GM18505 (cell line): ENCODE measurements around the gene TUBE1.
"Not testable (repeated sequence)": the region's sequence is repeated elsewhere in the genome, so short reads cannot be mapped to it uniquely, and the experiment has no call there.

Source experiments
- ATAC-seq: cut with Tn5 transposase; IDR thresholded peaks from one replicate; pipeline ENCODE4 v1.9.1; 2021; ENCODE audit not compliant: unreplicated experiment
- POLR2A ChIP-seq: IDR thresholded peaks from 4 replicates; pipeline ENCODE4 v1.6.1; 2011; ENCODE audit warnings: borderline replicate concordance; ENCODE audit not compliant: insufficient read depth, insufficient read length; ENCODE audit errors: extremely low read depth

Gene TUBE1

DNA sequence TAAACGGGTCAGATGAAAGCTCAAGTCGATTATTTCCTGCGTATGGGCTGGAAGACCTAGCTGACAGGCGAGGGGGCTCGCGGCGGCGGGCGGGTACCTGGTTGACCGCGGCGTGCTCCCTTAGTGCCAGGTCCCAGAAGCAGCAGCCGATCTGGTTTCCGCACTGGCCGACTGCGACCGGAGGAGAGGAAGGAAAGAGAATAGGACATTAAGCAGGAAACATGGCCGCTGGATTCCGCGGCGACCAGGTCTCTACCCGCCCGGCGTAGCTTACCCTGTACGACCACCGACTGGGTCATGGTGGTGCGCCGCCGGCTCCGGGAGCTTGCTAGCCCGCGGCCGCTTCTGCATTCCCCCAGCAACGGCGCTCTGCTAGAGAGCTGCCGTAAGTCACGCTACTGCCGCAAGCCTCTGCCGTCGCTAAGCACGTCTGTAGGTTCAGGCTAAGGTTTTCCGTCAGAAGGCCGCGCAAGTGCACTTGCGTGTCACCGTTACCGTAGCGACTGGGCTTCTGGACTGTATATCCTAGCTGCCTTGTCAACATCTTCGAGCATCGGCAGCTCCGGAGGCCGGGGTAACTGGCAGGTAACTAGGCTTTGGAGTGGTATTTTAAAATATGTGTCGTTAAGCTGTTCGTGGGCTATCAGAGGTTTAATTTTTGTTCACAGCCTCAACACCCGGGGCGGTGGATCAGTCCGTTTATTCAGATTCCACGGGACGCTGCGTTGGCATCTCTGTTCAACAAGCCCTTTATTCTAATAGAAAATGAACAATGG lies at the start of gene TUBE1, which contains the start of gene FAM229B:
Gene TUBE1 (minus strand): TSS at position 347 of the 776 bp plus-strand sequence. CDS start 48 bp downstream, at position 299.
Gene FAM229B (plus strand): TSS at position 456 of the 776 bp plus-strand sequence. CDS start 11,693 bp downstream, outside the sequence.
- peak; percentile 88 for TF ChIP-seq POLR2A
- ATAC-seq: peak; percentile 98

- ATAC-seq: no peak
- TF ChIP-seq POLR2A: no peak
Observed at GRCh38 chr6:112130878-112131277, 43.6 kb upstream of the TUBE1 start.

DNA sequence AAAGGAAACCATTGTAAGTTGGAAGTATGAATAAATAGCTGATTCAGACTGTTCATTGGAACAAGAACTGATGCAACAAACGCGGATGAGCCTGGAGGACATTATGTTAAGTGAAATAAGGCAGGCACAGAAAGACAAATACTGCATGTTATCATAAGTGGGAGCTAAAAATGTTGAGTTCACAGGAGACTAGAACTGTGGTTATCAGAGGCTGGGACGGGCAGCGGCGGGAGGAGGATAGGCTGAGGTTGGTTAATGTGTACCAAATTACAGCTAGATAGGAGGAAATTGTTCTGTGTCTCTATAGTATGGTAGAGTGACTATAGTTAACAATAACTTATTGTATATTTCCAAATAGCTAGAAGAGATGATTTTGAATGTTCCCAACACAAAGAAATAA lies 40.9 kb upstream of the TUBE1 start:
- TF ChIP-seq POLR2A: no peak
- ATAC-seq: no peak

DNA sequence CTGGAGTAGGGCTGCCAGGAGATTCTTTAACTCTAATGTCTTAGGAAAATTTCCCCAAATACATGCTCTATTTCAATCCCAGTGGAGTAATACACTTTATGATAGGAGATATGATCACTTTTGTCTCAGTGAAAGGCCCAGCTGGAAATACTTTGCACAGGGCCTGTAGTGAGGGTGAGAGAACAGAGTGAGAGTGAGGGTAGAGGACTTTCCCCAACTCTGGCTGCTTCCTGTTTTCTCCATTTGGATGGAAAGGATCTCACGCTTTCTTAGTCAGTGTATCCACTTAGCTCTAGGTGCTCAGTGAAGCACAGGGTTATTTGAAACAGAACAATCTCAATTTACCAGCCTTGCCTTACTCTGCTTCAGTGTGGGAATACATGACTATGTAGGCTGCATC lies 36.7 kb upstream of the TUBE1 start:
- no peak for TF ChIP-seq POLR2A
- no peak for ATAC-seq

DNA sequence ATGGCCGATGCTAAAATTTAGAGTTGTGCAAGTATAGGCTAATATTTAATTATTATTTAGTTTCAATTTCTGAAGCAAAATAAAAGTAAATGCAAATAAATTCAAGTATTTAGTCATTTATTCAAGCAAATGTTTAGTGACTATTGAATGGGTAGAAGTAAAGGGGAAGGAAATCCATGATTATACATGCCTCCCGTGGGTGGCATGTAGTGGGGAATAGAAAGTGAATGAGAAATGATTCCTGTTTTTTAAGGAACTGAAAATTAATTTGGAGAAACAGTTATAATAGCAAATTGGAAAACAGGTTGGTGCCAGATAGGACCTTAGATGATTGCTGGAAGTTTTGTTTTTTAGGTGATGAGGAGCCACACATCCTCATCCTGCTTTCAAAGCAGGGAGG lies 35.5 kb upstream of the TUBE1 start:
- no peak for ATAC-seq
- no peak for TF ChIP-seq POLR2A

- TF ChIP-seq POLR2A: no peak
- no peak for ATAC-seq
Observed at GRCh38 chr6:112118034-112118433, 30.8 kb upstream of the TUBE1 start.

- no peak for TF ChIP-seq POLR2A
- no peak for ATAC-seq
Observed at GRCh38 chr6:112117554-112117953, 30.3 kb upstream of the TUBE1 start.

- ATAC-seq: no peak
- no peak for TF ChIP-seq POLR2A
Observed at GRCh38 chr6:112116221-112116620, 28.9 kb upstream of the TUBE1 start.

- no peak for TF ChIP-seq POLR2A
- no peak for ATAC-seq
Observed at GRCh38 chr6:112114577-112115223, 27.4 kb upstream of the TUBE1 start.

- no peak for ATAC-seq
Observed at GRCh38 chr6:112113918-112114317, 26.6 kb upstream of the TUBE1 start.

GRCh38 chr6:112113431-112113830 lies 26.1 kb upstream of the TUBE1 start:
- no peak for TF ChIP-seq POLR2A
- no peak for ATAC-seq

More at GRCh38 chr6:112113918-112114317, 26.6 kb upstream of the TUBE1 start:
- TF ChIP-seq POLR2A: no peak

DNA sequence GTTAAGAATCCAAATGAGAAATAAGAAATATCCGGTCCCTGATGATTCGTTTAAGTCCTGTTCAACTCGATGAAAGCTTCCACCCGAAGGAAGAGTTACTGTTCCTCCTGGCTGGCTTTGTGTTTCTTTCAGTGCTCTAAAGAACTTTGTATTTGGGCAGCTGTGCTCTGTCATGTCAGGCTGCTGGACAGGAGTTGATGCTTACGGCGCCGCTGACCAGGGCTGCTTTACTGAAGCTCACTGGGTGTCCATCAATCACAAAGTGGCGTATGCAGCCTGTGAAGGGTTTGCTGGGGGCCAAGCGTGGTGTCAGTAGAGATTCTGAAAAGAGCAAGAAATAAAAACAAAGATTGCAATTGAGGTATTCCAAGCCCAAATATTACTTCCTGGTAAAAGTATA lies 22.0 kb upstream of the TUBE1 start:
- no peak for ATAC-seq

GRCh38 chr6:112106562-112106961 lies 19.3 kb upstream of the TUBE1 start:
- no peak for TF ChIP-seq POLR2A
- ATAC-seq: no peak

More for the DNA sequence above, 22.0 kb upstream of the TUBE1 start:
- no peak for TF ChIP-seq POLR2A

- not testable (repeated sequence) for ATAC-seq
Observed at GRCh38 chr6:112106026-112106425, 18.7 kb upstream of the TUBE1 start.
